GM23338 (cell line): ENCODE measurements around the gene CIAO3. TPM values are rescaled to one million over a fixed set of nuclear protein-coding genes. Genes with fewer than 3 reads are reported as not detected.

Experiments used
- ATAC-seq: fragments of 200-7000 bp; cut with Tn5 transposase; 3 replicates; pipeline ENCODE4 v1.9.1; 2020
- DNase-seq: peaks from one replicate; pipeline ENCODE4 v3.0.0-alpha.2; 2015; ENCODE audit warnings: low spot score
- H2AFZ ChIP-seq: fragments of 200-600 bp; sonication (generic); 2 replicates; pipeline ENCODE4 v1.8.0; 2016; ENCODE audit warnings: antibody characterized with exemption, mild to moderate bottlenecking, moderate library complexity
- H3F3A ChIP-seq: fragments of 200-600 bp; sonication (generic); replicated peaks from 2 replicates; pipeline ENCODE4 v1.8.0; 2017; ENCODE audit warnings: antibody characterized with exemption, mixed run types, low read depth
- H3K27ac ChIP-seq: fragments of 200-600 bp; sonication (generic); 2 replicates; pipeline ENCODE4 v1.6.1; 2016; ENCODE audit warnings: low read depth
- H3K27me3 ChIP-seq: fragments of 200-600 bp; sonication (generic); 2 replicates; pipeline ENCODE4 v1.8.0; 2016; ENCODE audit warnings: mild to moderate bottlenecking, mixed run types, moderate library complexity; ENCODE audit not compliant: insufficient read depth
- H3K36me3 ChIP-seq: fragments of 200-600 bp; sonication (generic); 2 replicates; pipeline ENCODE4 v1.8.0; 2016; ENCODE audit warnings: mild to moderate bottlenecking; ENCODE audit not compliant: insufficient read depth
- H3K4me1 ChIP-seq: fragments of 200-600 bp; sonication (generic); 2 replicates; pipeline ENCODE4 v1.8.0; 2016; ENCODE audit warnings: mild to moderate bottlenecking, moderate library complexity; ENCODE audit not compliant: insufficient read depth
- H3K4me2 ChIP-seq: fragments of 200-600 bp; sonication (generic); 2 replicates; pipeline ENCODE4 v1.7.1; 2017; ENCODE audit warnings: mixed run types
- H3K4me3 ChIP-seq: fragments of 200-600 bp; sonication (generic); 2 replicates; pipeline ENCODE4 v1.6.1; 2016; ENCODE audit warnings: mixed run types
- H3K79me2 ChIP-seq: fragments of 200-600 bp; sonication (generic); replicated peaks from 2 replicates; pipeline ENCODE4 v1.8.0; 2017; ENCODE audit warnings: mild to moderate bottlenecking; ENCODE audit not compliant: insufficient read depth
- H3K9me2 ChIP-seq: fragments of 200-600 bp; sonication (generic); 2 replicates; pipeline ENCODE4 v1.8.0; 2017; ENCODE audit not compliant: insufficient read depth
- H4K20me1 ChIP-seq: fragments of 200-600 bp; sonication (generic); replicated peaks from 2 replicates; pipeline ENCODE4 v1.8.0; 2017; ENCODE audit warnings: mild to moderate bottlenecking; ENCODE audit not compliant: insufficient read depth
- H3K27ac Mint-ChIP-seq: 2 replicates; pipeline ENCODE4 v1.8.0; 2020; ENCODE audit warnings: inconsistent platforms, mild to moderate bottlenecking, moderate library complexity, mixed read lengths
- H3K27me3 Mint-ChIP-seq: 3 replicates; pipeline ENCODE4 v1.8.0; 2022; ENCODE audit warnings: low read depth, mild to moderate bottlenecking, moderate library complexity, mixed read lengths, inconsistent platforms; ENCODE audit not compliant: insufficient read depth, poor library complexity
- H3K36me3 Mint-ChIP-seq: 3 replicates; pipeline ENCODE4 v1.8.0; 2021; ENCODE audit warnings: low read depth, mild to moderate bottlenecking, inconsistent platforms, moderate library complexity, mixed read lengths
- H3K4me1 Mint-ChIP-seq: 3 replicates; pipeline ENCODE4 v1.8.0; 2020; ENCODE audit warnings: mild to moderate bottlenecking, inconsistent platforms, mixed read lengths
- H3K4me3 Mint-ChIP-seq: 3 replicates; pipeline ENCODE4 v1.8.0; 2021; ENCODE audit warnings: moderate library complexity, mild to moderate bottlenecking, inconsistent platforms, mixed read lengths
- H3K9me3 Mint-ChIP-seq: 3 replicates; pipeline ENCODE4 v1.8.0; 2020; ENCODE audit warnings: moderate library complexity, mild to moderate bottlenecking, inconsistent platforms, mixed read lengths
- CREB1 ChIP-seq: fragments of 250-450 bp; sonication (Bioruptor Pico); IDR thresholded peaks from 2 replicates; pipeline ENCODE4 v1.5.0; 2020; ENCODE audit warnings: low read depth, mild to moderate bottlenecking, moderate library complexity
- CTCF ChIP-seq, 2 experiments: fragments of 200-600 bp in 1 of 2; sonication (generic) in 1 of 2; conservative IDR thresholded peaks; 2 replicates each; pipeline versions ENCODE4 v1.5.1 to v1.6.1; 2016 to 2017; ENCODE audit warnings: antibody characterized with exemption in 2 of 2, low read depth in 2 of 2, mild to moderate bottlenecking in 2 of 2, moderate library complexity in 1 of 2
- EZH2 ChIP-seq: fragments of 200-600 bp; sonication (generic); IDR thresholded peaks from one replicate; pipeline ENCODE4 v1.8.0; 2017; ENCODE audit warnings: antibody characterized with exemption, mild to moderate bottlenecking, low read depth; ENCODE audit not compliant: unreplicated experiment
- EZH2phosphoT487 ChIP-seq: fragments of 200-600 bp; sonication (generic); IDR thresholded peaks from one replicate; pipeline ENCODE4 v1.8.1; 2018; ENCODE audit warnings: antibody characterized with exemption; ENCODE audit not compliant: unreplicated experiment
- JUNB ChIP-seq: IDR thresholded peaks from one replicate; pipeline ENCODE4 v1.6.1; 2016; ENCODE audit warnings: antibody characterized with exemption; ENCODE audit not compliant: unreplicated experiment
- NANOG ChIP-seq: IDR thresholded peaks from 2 replicates; pipeline ENCODE4 v1.6.1; 2016; ENCODE audit warnings: antibody characterized with exemption, borderline replicate concordance
- POLR2AphosphoS5 ChIP-seq: IDR thresholded peaks from 2 replicates; pipeline ENCODE4 v1.6.1; 2016; ENCODE audit warnings: antibody characterized with exemption, low read depth
- REST ChIP-seq: IDR thresholded peaks from one replicate; pipeline ENCODE4 v1.6.1; 2018; ENCODE audit warnings: antibody characterized with exemption; ENCODE audit not compliant: unreplicated experiment
- STAT1 ChIP-seq: IDR thresholded peaks from one replicate; pipeline ENCODE4 v1.6.1; 2016; ENCODE audit warnings: antibody characterized with exemption; ENCODE audit not compliant: unreplicated experiment
- ZNF114 ChIP-seq: fragments of 250-450 bp; sonication (Bioruptor Pico); IDR thresholded peaks from 2 replicates; pipeline ENCODE4 v1.5.0; 2020; ENCODE audit warnings: mild to moderate bottlenecking, moderate library complexity
- ZNF331 ChIP-seq: fragments of 250-450 bp; sonication (Bioruptor Pico); IDR thresholded peaks from 2 replicates; pipeline ENCODE4 v1.5.0; 2020; ENCODE audit warnings: low read depth, mild to moderate bottlenecking, moderate library complexity
- ZNF462 ChIP-seq: fragments of 250-450 bp; sonication (Bioruptor Pico); IDR thresholded peaks from 2 replicates; pipeline ENCODE4 v1.5.0; 2020; ENCODE audit warnings: mild to moderate bottlenecking, moderate library complexity
- polyA plus RNA-seq: library from polyadenylated mRNA; unstranded; fragments of >200 nt; fragmentation: Nextera tagmentation; extraction: Ambion mirVana; gene quantifications from 2 replicates; pipeline ENCODE4 v1.2.1, GENCODE V29; 2016
- total RNA-seq: library from RNA; depleted of rRNA; stranded (reverse); fragments of >200 nt; shearing (Covaris generic); gene quantifications from 2 replicates; pipeline ENCODE4 v1.2.3, GENCODE V29; 2014
- TF ChIP-seq, protein P1 (sequence below): IDR thresholded peaks from 2 replicates; pipeline ENCODE4 v1.6.1; 2016; ENCODE audit warnings: antibody characterized with exemption

The CIAO3 gene
- total and polyA plus RNA-seq, 2 experiments from 2014 or later = 13.0 to 42.3 TPM

DNA sequence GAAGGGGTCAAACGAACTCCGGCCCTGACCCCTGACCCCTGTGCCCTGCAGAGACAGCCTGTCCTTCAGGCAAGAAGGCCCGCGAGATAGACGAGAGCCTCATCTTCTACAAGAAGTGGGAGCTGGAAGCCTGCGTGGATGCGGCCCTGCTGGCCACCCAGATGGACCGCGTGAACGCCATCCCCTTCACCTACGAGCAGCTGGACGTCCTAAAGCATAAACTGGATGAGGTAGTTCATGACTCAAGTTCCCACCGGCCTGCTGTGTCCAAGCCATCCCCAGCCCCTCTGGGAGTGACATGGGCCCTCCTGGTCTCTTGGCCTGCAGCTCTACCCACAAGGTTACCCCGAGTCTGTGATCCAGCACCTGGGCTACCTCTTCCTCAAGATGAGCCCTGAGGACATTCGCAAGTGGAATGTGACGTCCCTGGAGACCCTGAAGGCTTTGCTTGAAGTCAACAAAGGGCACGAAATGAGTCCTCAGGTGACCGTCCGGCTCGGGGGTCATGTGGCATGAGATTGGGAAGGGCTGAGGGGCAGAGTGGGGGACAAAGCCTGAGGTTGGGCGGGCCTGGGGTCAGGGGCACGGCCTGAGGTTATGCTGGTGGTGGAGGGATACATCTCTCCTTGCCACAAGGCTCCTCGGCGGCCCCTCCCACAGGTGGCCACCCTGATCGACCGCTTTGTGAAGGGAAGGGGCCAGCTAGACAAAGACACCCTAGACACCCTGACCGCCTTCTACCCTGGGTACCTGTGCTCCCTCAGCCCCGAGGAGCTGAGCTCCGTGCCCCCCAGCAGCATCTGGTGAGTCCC is 25.4 kb upstream of the CIAO3 start:
- H3K79me2 ChIP-seq = no peaks in the 10 kb centered on the region
- Mint-ChIP-seq H3K27ac (no peak overlapping the region), H3K36me3 (no peaks in the 10 kb centered on the region), H3K9me3 (no peaks in the 10 kb centered on the region), H3K27me3 (peaks cover 15% of the 10 kb centered on the region), H3K4me3 (no peak overlapping the region), H3K4me1 (no peaks in the 10 kb centered on the region; the same call in 2 of the 3 replicates)
- H3K36me3 ChIP-seq = no peaks in the 10 kb centered on the region
- DNase-seq (no peak), ATAC-seq (no peak)
- no peaks in the 10 kb centered on the region for H3K9me2 ChIP-seq
- no peak overlapping the region for H2AFZ ChIP-seq
- H3K4me3 ChIP-seq = no peak overlapping the region
- H3K4me2 ChIP-seq = no peak overlapping the region
- H4K20me1 ChIP-seq = no peaks in the 10 kb centered on the region
- no peaks in the 10 kb centered on the region for H3K27me3 ChIP-seq
- H3K4me1 ChIP-seq = no peaks in the 10 kb centered on the region
- H3F3A ChIP-seq = 0 out of 2 replicates have a peak, but pooled peaks cover 3% of the 10 kb centered on the region
- no peak for TF ChIP-seq CREB1 (CRISPR knock-in tag)
- no peak for TF ChIP-seq CTCF (conservative IDR thresholded peaks at IDR 0.05; ENCODE audit: low read depth in 2 of 2)
- no peak for TF ChIP-seq ZNF114 (CRISPR knock-in tag)
- no peak for TF ChIP-seq POLR2AphosphoS5
- no peak for TF ChIP-seq NANOG
- TF ChIP-seq ZNF462 = no peak
- TF ChIP-seq, protein P1, sequence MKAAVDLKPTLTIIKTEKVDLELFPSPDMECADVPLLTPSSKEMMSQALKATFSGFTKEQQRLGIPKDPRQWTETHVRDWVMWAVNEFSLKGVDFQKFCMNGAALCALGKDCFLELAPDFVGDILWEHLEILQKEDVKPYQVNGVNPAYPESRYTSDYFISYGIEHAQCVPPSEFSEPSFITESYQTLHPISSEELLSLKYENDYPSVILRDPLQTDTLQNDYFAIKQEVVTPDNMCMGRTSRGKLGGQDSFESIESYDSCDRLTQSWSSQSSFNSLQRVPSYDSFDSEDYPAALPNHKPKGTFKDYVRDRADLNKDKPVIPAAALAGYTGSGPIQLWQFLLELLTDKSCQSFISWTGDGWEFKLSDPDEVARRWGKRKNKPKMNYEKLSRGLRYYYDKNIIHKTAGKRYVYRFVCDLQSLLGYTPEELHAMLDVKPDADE = no peak
- TF ChIP-seq ZNF331 (CRISPR knock-in tag) = no peak
- no peak for TF ChIP-seq EZH2
- TF ChIP-seq REST = no peak
- TF ChIP-seq JUNB = no peak
- no peak for TF ChIP-seq STAT1
- no peak for TF ChIP-seq EZH2phosphoT487
- H3K27ac ChIP-seq = no peak overlapping the region
